Measurements from ENCODE around the gene C16orf78.

The C16orf78 gene

GRCh38 chr16:49396206-49396720 is 22.7 kb downstream of the C16orf78 start:
- H3K27me3 ChIP-seq (ENCODE audit: insufficient read depth, poor library complexity, severe bottlenecking): no peaks in the 10 kb centered on the region
- no peak overlapping the region for H3K27ac ChIP-seq (replicated peaks)
- no peak for DNase-seq (ENCODE audit: low read depth in 1 of 2, low spot score in 1 of 2)
- TF ChIP-seq SPI1 (IDR thresholded peaks at IDR 0.05; ENCODE audit: borderline replicate concordance, low read depth) (no peak), POLR2AphosphoS5 (IDR thresholded peaks at IDR 0.05; ENCODE audit: low read depth) (no peak), GABPA (IDR thresholded peaks at IDR 0.05; ENCODE audit: low read depth) (no peak), CTCF (IDR thresholded peaks at IDR 0.05; ENCODE audit: insufficient read depth, low read length) (no peak), REST (IDR thresholded peaks at IDR 0.05; ENCODE audit: insufficient replicate concordance, low read depth) (no peak)
- H3K4me3 ChIP-seq (replicated peaks; ENCODE audit: insufficient read depth, low read length): no peak overlapping the region

- Histone ChIP-seq H3K27me3 (ENCODE audit: insufficient read depth, poor library complexity, severe bottlenecking) (no peaks in the 10 kb centered on the region), H3K27ac (replicated peaks) (no peak overlapping the region), H3K4me3 (replicated peaks; ENCODE audit: insufficient read depth, low read length) (no peak overlapping the region)
- TF ChIP-seq SPI1 (IDR thresholded peaks at IDR 0.05; ENCODE audit: borderline replicate concordance, low read depth) (no peak), REST (IDR thresholded peaks at IDR 0.05; ENCODE audit: insufficient replicate concordance, low read depth) (no peak), POLR2AphosphoS5 (IDR thresholded peaks at IDR 0.05; ENCODE audit: low read depth) (no peak), GABPA (IDR thresholded peaks at IDR 0.05; ENCODE audit: low read depth) (no peak), CTCF (IDR thresholded peaks at IDR 0.05; ENCODE audit: insufficient read depth, low read length) (no peak)
- DNase-seq (ENCODE audit: low read depth in 1 of 2, low spot score in 1 of 2): no peak
Observed at GRCh38 chr16:49398761-49399160, 25.2 kb downstream of the C16orf78 start.

- TF ChIP-seq SPI1 (IDR thresholded peaks at IDR 0.05; ENCODE audit: borderline replicate concordance, low read depth): no peak
- TF ChIP-seq REST (IDR thresholded peaks at IDR 0.05; ENCODE audit: insufficient replicate concordance, low read depth): no peak
- no peak for TF ChIP-seq CTCF (IDR thresholded peaks at IDR 0.05; ENCODE audit: insufficient read depth, low read length)
- no peak for TF ChIP-seq GABPA (IDR thresholded peaks at IDR 0.05; ENCODE audit: low read depth)
- TF ChIP-seq POLR2AphosphoS5 (IDR thresholded peaks at IDR 0.05; ENCODE audit: low read depth): no peak
- DNase-seq (ENCODE audit: low read depth in 1 of 2, low spot score in 1 of 2): no peak
- Histone ChIP-seq H3K4me3 (replicated peaks; ENCODE audit: insufficient read depth, low read length) (no peak overlapping the region), H3K27me3 (ENCODE audit: insufficient read depth, poor library complexity, severe bottlenecking) (no peaks in the 10 kb centered on the region), H3K27ac (replicated peaks) (no peak overlapping the region)
Observed at GRCh38 chr16:49399594-49400364, 26.2 kb downstream of the C16orf78 start.
